ENCODE data around the gene COL9A2.
"Not testable (repeated sequence)": the region's sequence is repeated elsewhere in the genome, so short reads cannot be mapped to it uniquely, and the experiment has no call there.

COL9A2 gene

DNA sequence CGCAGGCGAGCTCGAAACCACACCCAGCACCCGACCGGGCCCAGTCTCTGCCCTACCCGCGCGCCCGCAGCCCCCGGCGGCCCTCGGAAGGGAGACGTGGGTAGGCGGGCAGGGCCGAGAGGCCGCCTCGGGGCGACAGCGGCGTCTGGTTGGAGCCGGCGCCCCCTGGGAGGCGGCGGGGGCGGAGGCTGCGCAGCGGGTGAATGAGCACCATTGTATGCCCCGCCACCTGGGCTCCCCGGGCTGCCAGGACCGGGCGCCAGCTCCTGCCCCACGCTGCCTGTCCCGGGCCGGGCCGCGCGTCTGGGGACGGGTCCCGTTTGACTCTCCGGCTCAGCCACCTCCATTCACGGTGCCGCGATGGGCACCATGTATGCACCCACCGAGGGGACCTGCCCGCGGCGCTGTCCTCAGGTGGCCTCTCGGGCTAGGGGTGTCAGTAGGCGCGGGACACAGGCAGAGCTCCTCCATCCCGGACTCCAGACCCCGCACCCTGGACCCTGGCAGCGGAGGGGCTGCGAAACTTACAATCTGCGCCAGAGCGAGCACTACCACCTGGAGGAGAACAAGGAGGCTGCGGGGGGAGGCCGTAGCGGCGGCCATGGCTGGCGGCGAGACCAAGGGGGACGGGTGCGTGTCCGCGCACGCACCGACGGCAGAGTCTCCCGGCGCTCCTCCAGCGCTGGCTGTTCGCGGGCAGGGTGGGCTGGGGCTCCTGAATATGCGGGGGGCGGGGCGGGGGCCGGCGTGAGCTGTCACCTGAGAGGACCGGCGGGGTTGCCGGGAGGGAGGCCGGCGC lies at the start of gene COL9A2:
COL9A2 (minus strand) TSS at position 692 of the 799 bp plus-strand sequence; CDS start at position 603, 89 bp downstream.
- DNase-seq (ENCODE audit: low spot score), result peak; percentile 67

DNA sequence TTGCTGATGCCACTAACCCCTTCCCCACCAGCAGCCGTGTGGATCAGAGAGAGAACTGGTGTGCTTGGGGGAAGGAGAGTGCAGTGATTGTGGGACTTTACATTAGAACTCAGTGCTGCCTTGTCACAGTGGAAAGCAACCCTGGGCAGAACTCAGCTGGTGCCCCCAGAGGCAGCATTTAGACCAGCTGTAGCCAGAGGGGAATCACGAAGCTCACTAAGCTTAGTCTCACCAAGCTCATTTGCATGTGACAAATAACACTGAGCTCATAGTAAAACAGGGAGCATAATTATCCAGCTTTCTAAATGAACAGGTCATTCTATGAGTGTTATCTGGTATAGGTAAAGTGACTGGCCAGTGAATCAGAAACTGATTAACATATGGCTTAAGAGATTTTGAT lies 46.6 kb upstream of the COL9A2 start:
- DNase-seq (ENCODE audit: low spot score), result no peak

DNA sequence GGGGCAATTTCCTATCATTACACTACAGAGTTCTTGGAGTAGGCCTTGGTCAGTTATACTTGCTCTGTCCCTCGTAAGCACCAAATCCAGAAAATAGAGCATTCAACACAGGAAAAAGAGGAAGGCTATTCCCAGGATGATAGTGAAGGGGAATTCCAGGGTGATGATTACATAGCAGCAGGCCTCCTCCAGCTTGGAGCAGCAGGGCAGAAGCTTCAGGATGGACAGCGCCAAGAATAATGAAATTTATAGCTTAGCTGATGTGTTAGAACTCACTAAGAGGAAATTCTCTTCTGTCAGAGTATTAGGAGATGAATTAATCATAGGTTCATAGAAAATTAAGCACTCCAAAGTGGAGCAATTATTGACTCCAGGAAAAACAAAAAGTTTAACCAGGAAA lies 45.6 kb upstream of the COL9A2 start:
- DNase-seq (ENCODE audit: low spot score), result no peak

DNA sequence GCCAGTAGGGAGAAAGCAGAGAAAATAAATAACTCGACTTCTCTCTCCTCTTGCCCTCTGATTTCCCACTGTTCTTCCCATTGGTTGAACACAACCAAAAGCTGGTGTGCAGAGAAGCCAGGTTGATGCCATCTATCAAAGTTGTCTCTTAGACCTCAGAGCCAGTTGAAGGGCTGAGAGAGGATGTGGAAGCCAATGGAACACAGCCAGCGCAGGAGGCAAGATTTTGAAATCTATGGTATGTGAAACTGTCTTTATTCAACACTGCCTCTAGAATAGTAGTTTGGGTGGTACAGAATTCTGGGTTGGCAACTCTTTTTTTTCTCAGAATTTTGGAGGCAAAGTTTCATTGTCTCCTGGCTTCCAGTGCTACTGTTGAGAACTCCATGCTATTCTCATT lies 45.1 kb upstream of the COL9A2 start:
- no peak for DNase-seq (ENCODE audit: low spot score)

DNA sequence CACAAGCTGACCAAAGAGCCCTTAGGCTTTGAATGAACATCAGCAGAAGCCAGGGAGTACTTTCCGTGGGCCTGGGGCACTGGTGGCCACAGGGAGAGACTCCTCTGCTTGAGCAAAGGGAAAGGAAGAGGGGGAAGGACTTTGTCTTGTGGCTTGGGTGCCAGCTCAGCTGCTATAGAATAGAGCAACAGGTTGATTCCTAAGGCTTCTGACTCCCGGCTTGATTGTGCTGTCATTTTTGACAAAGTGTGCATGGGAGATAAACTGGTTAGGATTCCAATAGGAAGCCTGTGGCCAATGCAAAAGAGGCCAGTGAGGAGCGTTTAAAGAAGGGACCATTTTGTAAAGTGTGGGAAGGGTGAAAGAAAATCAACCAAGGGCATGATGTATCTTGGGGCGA lies 44.6 kb upstream of the COL9A2 start:
- no peak for DNase-seq (ENCODE audit: low spot score)

DNA sequence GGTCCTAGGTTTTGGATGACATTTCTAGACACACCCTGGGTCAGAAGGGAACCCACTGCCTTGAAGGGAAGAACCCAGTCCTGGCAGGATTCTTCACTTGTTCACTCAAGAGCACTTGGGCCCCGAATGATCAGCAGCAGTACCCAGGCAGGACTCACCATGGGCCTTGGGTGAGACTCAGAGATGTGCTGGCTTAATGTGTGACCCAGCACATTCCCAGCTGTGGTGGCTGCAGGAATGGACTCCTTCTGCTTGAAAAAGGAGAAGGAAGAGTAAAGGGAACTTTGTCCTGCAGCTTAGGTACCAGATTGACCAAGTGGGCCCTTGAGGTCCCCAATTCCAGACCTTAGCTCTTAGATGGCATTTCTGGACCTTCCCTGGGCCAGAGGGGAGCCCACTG lies 44.1 kb upstream of the COL9A2 start:
- no peak for DNase-seq (ENCODE audit: low spot score)

DNA sequence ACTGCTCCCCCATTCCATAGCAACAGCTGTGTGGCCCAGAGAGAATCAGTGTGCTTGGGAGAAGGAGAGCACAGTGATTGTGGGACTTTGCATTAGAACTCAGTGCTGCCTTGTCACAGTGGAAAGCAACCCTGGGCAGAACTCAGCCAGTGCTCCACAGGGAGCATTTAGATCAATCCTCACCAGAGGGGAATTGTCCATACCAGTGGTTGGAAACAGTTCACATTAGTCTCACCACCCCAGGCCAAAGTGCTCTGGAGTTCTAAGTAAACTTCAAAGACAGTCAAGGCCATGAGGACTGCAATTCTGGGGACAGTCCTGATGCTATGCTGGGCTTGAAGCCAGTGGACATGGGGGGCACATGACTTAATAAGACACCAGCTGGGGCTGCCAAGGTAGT lies 43.5 kb upstream of the COL9A2 start:
- no peak for DNase-seq (ENCODE audit: low spot score)

DNA sequence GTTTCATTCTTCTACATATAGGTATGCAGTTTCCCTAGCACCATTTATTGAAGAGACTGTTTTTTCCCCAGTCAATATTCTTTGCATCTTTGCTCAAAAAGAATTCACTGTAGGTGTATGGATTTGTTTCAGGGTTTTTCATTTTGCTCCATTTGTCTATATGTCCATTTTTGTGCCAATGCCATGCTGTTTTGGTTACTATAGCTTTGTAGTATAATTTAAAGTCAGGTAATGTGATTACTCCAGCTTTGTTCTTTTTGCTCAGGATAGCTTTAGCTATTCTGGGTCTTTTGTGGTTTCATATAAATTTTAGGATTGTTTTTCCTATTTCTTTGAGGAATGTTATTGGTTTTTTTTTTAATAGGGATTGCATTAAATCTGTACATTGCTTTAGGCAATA lies 40.5 kb upstream of the COL9A2 start:
- no peak for DNase-seq (ENCODE audit: low spot score)

DNA sequence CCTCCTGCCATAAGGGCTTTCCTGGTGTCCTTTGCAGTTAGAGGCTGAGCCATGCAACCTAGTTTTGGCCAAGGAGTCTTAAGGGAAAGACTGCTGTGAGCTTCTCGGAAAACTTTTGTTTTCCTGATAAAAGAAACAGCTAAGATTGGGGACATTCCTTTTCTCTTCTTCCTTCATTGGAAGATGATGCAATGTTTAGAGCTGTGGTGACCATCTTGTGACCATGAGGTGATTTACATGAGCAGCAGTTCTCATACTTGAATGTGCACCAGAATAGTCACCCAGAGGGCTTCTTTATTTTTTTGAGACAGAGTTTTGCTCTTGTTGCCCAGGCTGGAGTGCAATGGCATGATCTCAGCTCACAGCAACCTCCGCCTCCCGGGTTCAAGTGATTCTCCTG lies 36.0 kb upstream of the COL9A2 start:
- DNase-seq (ENCODE audit: low spot score), result no peak

DNA sequence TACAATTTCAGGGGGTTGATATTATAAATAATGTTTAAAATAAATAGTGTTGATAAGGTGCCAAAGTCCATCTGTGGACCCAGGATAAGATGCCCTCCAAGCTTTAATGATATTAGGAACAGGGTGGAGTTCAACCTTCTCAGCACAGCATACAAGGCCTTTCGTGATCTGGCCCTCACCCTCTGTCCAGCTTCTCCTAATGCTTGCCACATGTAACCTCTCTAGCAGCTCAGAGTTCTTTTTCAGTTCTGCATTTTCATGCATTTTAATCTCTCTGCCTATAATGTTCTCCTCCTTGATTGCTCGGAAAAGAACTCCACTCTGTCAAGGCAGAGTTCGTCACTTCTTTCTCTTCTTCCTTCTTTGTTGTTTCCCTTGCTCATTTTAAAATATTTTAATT lies 35.0 kb upstream of the COL9A2 start:
- DNase-seq (ENCODE audit: low spot score), result no peak

DNA sequence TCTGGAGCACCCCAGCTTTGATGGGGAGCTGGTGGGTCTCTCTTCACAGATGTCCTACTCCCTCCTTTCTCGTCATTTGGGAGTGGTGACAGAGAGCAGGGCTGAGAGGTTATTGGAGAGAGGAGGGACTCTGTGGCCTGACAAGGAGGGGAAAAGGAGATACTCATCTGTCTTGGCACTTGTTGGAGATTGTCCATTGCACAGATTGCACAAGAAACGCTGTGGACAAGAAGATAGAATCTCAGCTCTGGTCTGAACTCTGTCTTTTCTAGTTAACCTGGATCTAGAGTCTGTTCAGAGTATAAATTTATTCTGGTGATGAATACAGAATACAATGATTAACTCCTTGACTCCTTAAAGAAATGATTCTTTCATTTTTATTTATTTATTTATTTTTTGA lies 34.0 kb upstream of the COL9A2 start:
- no peak for DNase-seq (ENCODE audit: low spot score)

DNA sequence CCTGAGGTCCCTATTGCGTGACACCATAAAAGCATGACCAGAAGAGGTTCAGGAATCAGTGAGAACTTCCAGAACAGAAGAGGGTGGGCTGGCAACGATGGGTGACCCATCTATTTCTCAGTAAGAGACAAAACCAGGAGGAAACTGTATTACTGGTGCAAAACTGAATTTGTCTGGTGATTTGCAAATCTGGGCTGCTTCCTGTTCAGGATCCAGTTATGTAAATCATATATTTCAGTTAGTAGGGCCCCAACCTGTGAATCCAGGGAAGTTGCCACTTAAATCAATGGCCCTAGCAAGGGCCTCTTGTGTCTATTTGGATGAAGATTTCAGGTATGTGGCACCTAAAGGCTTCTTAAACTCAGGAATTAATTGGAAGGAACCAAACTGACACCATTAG lies 33.3 kb upstream of the COL9A2 start:
- DNase-seq (ENCODE audit: low spot score), result no peak

DNA sequence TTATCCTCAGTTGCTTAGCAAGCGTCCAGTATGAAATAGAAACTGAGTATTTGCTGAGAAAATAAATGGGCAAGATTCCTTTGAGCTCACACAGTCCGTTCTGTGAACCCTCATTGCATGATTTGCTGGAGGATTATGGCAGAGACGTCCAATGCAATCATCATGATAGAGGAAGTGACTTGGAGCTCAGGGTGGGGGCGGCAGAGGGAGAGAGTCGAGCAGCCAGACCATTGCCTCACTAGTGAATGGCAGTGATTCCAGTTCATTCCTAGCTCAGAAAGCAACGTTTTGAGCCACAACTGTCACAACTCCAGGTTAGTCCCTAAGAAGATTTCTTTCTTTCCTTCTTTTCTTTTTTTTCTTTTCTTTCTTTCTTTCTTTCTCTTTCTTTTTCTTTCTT lies 27.5 kb upstream of the COL9A2 start:
- DNase-seq (ENCODE audit: low spot score), result no peak

DNA sequence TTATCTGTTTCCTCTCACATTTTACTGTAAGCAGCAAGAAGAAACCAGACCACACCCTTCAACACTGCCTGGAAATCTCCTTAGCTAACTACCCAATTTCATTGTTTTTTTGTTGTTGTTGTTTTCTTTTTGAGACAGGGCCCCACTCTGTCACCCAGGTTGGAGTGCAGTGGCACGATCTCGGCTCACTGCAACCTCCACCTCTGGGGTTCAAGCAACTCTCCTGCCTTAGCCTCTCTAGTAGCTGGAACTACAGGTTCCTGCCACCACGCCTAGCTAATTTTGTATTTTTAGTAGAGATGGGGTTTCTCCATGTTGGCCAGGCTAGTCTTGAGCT lies 25.3 kb upstream of the COL9A2 start:
- DNase-seq (ENCODE audit: low spot score), result not testable (repeated sequence)

DNA sequence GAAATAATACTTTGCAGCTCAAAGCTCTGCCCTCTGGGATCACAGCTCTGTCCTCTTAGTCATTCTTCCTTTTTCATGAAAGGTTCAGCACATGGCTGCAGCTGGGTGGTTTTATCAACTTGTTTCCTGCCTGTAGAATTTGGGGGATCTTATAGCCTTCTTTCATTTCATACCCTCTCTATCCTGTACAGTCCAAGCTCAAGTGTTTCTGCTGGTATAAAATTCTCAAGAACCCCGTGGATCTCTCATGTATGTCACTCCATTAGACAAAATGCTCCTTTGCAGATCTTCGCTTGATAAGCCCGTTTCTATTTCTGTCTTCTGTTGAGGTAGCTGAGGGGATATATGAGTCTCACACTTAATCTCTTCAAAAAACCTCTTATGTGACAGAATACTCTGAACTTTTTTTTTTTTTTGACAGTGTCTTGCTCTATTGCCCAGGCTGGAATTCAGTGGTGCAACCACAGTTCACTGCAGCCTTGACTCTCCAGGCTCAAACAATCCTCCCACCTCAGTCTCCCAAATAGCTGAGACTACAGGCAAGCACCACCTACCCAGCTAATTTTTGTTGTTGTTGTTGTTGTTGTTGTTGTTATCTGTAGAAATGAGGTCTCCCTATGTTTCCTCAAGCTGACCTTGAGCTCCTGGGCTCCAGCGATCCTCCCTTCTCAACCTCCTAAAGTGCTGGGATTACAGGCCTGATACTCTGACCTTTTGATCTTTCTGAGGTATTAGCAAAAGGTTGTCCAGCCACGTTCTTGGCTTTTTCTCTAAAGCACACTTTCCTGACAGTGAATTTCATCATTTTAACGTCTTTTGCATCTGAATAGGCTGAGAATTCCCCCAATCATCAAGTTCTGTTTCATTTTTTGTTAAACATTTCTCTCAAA lies 24.6 kb upstream of the COL9A2 start:
- DNase-seq (ENCODE audit: low spot score), result no peak

DNA sequence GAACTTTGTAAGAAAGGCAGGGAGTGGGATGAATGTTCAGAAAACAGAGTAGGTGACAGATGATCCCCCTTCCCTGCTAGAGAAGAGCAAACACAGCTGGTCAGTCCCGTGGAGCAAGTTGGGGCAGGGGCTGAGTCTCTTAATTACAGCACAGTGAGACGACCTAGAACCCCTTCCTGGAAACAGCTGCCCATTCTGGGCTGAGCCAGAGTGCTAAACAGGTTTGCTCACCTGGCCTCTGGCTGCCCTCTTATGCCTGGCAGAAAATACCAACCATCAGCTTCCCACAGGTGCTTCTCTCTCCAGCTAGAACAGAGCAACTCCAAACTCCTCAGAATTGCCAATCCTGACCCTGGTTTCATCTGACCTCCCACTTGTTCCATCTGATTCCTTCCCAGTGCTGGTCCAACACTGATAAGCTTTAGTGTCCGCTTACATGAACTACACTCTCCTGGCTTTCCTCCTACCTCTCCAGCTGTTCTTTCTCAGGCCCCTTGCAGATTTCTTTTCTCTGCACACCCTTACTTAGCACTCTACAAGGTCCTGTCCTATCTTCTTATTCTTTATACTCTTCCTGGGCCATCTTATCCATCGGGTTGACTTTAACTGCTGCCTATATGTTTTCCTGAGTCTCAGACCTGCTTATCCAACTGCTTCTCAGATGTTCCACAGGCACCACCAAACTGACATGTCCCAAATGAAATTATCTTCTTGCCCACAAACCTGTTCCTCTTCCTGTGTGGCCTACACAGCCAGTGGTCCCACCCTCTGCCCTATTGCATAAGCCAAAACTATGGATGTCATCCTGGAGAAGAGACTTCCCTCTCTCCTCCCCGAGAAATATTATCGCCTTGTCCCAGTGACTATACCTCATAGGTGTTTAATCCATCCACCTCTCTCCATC lies 22.6 kb upstream of the COL9A2 start:
- DNase-seq (ENCODE audit: low spot score), result no peak

DNA sequence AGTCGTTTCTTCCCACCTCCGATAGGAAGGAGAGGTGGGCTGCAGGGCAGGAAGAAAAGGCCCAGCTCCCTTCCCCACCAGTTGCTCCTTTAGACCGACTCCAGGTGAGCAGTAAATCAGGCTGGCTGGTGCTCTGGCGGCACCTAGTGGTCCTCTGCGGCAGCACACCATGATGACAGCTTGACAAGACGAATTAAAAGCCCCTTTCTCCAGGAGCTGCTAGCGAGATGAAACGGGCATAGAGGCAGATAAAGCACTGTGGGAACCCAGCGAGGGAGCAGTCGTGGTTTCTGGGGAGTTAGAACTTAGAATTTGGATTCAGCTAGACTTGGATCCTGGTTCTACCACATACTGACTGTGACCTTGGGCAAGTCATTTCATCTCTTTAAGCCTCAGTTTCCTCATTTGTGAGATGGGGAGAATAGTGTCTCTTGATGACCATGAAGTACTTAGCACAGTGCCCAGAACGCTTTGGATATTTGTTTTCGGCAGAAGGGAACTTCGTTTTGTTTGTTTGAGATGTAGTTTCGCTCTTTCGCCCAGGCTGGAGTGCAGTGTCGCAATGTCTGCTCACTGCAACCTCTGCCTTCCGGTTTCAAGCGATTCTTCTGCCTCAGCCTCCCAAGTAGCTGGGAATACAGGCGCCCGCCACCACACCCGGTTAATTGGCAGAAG lies 21.8 kb upstream of the COL9A2 start:
- peak; percentile 91 for DNase-seq (ENCODE audit: low spot score)

DNA sequence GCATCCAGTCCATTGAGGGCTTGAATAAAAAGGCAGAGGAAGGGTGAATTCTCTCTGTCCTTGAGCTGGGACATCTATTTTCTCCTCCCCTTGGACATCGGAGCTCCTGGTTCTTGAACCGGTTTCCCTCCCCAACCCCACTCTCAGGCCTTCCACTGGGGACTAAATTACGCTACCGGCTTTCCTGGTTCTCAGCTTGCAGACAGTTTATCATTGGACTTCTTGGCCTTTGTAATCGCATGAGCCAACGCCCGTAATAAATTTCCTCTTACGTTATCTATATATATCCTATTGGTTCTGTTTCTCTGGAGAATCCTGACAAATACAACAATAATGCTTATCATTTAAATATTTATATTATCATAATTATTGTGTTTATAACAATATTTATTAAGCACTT lies 20.4 kb upstream of the COL9A2 start:
- no peak for DNase-seq (ENCODE audit: low spot score)

DNA sequence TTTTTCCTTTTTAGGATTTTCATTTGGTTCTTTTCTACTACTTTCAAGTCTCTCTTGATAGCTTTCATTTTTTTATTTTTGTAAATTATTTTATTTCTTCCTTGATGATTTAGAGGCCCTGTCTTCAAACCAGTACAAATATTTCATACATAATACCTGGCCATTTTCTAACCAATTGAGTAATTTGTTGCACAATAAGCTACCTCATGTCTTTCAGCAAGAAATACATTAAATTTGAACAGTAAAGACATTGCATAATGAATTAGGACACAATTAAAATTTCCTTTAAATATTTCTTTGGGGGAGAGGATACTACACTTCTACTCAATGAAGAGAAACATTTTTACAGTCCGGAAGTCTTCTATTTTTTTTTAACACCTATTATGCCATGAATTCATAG lies 15.6 kb upstream of the COL9A2 start:
- no peak for DNase-seq (ENCODE audit: low spot score)

DNA sequence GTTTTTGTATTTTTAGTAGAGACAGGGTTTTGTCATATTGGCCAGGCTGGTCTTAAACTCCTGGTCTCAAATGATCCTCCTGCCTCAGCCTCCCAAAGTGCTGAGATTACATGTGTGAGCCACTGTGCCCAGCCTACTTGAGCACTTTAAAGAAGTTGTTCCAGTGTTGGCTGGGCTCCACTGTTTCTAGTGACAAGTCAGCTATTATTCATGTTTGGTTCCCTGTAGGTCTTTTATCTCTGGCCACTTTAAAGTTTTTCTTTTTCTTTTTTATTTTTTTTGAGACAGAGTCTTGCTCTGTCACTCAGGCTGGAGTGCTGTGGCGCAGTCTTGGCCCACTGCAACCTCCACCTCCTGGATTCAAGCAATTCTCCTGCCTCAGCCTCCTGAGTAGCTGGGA lies 14.3 kb upstream of the COL9A2 start:
- DNase-seq (ENCODE audit: low spot score), result not testable (repeated sequence)

DNA sequence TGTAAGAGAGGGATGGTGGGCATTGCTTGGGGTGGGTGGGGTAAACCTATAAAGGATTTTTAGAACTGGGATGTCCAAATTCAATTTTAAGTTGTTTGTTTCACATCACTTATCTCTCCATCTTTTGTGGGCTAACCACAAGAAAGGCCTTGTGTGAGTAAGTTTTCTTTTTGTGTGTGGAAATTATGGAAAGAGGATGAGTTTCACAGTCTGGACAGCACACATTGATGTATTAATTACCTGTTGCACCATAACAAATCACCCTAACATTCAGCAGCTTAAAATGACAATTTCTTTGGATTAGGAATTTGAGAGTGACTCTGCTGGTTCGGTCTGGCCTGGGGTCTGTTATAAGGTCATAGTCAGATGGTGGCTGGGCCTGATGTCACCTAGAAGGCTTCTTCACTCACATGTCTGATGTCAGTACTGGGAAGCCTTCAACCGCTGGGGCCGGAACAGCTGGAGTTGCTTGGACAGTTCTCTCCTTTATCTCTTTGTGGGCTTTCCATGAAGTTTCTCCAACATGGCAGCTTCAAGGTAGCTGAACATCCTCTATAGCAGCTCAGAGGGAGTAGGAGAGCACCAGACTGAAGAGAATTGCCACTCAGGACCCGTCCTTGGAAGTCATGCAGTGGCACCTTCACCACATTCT lies 2.0 kb upstream of the COL9A2 start:
- DNase-seq (ENCODE audit: low spot score), result no peak
